NCI-H524 treated with DMSO at 0.1 percent for 48 hours (cell line): ENCODE data around the gene RTP1.
A peak's percentile ranks its signal among the peaks of the same experiment; 100 is the strongest.
"Not testable (repeated sequence)": the region's sequence is repeated elsewhere in the genome, so short reads cannot be mapped to it uniquely, and the experiment has no call there.

ENCODE experiments used
- DNase-seq: peaks from one replicate; lab custom pipeline; 2025; lab: John Stamatoyannopoulos, UW

The RTP1 gene

DNA sequence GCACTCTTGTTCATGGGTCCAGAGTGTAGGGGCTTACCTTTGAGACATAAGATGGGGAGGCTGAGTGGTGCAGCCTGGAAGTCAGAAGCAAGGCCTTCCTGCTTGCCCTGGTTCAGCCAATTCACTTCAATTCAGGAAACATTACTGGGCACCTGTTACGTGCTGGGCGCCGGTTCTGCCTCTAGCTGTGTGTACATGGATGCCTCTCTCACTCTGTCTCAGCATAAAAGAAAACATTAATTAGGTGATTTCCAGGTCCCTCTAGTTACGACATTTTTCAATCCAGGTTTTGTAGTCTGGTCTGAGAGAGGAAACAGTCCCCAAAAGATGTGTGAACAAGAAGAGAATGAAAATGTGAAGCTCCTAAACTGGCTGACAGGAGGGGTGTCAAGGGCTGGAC, 1.2 kb downstream of the RTP1 start:
- DNase-seq, result no peak

GRCh38 chr3:187199463-187200050, 2.3 kb downstream of the RTP1 start:
- DNase-seq, result not testable (repeated sequence)

DNA sequence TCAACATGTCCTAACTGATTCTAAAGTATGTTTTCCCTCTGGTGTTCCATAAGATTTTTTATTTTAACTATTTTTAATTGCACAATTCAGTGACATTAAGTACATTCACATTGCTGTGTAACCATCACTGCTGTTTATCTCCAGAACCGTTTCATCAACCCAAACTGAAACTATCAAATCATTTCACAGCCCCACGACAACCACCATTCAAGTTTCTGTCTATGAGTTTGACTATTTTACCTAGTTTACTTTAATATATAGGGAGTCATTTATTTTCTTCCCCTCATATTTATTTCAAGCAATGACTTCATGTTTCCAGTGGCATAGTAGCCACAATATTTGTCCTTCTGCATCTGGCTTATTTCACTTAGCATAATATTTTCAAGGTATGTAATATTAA, 8.4 kb downstream of the RTP1 start:
- DNase-seq, result no peak

DNA sequence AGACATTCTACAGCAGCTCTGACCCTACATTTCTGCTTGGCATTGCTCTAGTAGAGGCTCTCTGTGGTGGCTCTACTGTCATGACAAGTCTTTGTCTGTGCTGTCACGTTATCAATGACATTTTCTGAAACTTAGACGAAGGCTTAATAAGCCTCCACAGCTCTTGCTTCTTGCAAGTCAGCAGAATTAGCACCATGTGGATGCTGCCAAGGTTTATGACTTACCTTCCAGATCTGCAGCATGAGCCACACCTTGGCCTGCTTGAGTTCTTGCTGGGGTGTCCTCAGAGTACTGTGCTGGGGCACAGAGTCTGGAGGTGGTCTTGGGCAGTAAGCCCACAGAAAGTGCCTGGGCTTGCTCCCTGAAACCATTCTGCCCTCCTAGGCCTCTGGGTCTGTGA, 9.8 kb downstream of the RTP1 start:
- DNase-seq, result no peak

DNA sequence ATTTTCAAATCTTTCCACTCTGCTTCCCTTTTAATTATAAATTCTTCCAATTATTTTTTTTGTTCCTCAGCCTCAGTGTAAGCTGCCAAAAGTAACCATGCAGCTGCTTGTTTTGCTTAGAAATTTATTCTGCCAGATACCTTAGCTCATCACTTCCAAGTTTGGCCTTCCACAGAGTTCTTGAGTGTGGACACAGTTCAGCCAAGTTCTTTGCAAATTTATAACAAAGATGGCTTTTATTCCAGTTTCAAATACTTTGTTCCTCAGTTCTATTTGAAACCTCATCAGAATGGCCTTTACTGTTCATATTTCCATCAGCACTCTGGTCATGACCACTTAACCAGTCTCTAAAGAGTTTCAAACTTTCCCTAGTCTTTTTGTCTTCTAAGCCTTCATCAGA, 10.3 kb downstream of the RTP1 start:
- no peak for DNase-seq

GRCh38 chr3:187208159-187208558, 10.9 kb downstream of the RTP1 start:
- DNase-seq, result no peak

DNA sequence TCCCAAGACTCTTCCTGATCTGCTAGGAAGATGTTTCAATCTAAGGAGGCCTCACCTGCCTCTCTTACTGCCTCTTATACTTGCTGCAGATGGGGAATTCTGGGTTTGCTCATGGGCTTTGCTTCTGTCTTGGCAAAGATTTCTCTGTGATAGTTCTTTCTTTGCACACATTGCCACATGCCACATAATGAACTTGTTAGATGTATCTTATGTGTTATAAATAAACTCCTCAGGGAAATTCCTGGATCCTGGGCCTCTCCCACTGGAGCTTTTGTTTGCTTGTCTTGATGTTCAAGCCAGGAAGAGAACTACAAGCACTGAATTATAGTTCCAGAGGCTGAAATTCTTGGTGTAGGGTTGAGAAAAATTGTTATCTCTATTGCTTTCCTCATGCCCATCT, 12.2 kb downstream of the RTP1 start:
- DNase-seq, result no peak

- no peak for DNase-seq
Measured at GRCh38 chr3:187210091-187210490, 12.8 kb downstream of the RTP1 start.

GRCh38 chr3:187210545-187211327, 13.4 kb downstream of the RTP1 start:
- no peak for DNase-seq

DNA sequence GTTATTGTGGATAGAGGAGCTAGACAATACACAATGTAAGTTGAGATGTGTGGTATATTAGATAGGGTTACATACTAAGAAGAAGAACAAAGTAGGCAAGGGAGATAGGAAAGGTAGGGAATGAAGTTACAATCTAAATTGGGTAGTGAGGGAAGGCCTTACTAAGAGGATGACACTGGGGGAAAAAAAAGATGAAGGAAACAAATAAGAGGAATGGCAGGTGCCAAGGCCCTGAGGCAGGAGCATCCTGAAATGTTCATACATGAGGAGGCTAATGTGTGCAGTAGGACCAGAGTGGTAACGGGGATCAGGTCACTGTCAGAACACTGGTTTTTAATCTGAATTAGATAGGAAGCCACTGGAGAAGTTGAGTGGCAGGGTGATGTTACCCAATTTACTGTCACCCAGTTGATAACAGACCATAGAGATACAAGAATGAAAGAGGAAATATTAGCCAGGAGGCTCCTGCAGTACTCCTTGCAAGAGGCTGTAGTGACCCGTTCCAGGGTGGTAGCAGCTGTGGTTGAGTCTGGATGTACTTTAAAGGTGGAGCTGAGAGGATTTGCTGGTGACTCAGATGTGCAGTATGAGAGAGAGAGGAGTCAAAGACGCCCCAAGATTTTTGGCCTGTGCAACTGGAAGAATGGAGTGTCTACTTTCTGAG, 14.4 kb downstream of the RTP1 start:
- peak; percentile 14 for DNase-seq

GRCh38 chr3:187212196-187212545, 14.9 kb downstream of the RTP1 start:
- DNase-seq, result peak; percentile 34

GRCh38 chr3:187212705-187213104, 15.4 kb downstream of the RTP1 start:
- DNase-seq, result no peak

- no peak for DNase-seq
Measured at GRCh38 chr3:187213616-187214015, 16.3 kb downstream of the RTP1 start.

- no peak for DNase-seq
Measured at GRCh38 chr3:187215460-187215859, 18.2 kb downstream of the RTP1 start.

DNA sequence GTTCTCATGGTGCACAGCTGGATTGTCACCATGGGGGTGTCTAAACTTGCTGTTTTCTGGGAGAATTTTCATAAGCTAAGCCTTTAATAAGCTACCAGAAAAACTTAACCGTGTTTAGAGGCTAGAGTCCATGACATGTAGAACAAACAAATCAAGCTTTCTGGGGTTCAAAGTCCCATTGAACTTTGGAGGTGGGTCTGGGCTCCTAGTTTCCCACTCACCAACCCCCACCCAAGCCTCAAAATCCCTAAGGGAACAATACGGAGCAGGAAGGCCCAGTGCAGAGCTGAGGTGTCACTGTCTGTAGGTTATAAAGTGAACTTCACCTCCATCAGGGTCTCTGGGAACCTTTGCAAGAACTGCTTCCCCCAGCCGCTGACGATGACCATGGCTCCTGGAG, 25.5 kb downstream of the RTP1 start:
- no peak for DNase-seq

- no peak for DNase-seq
Measured at GRCh38 chr3:187223799-187224198, 26.5 kb downstream of the RTP1 start.

GRCh38 chr3:187227658-187228258, 30.5 kb downstream of the RTP1 start:
- no peak for DNase-seq

GRCh38 chr3:187228740-187229139, 31.5 kb downstream of the RTP1 start:
- DNase-seq, result no peak

DNA sequence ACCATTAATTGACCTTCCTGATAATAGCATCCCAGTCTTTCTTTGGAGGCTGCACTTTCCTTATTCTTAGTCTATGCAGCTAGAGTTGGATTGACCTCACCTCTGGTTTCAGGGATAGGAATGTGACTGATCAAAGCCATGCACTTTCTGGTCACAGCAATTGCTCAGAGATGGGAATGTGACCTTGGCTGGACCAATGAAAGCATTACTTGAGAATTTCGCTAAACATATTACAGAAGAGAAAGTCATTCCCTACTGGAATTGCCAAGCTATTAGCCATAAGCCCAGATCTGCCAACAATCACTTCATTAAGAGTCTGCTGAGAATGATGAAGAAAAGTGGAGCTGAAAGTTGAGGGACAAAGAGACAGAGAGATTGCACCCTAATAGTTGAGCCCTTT, 32.7 kb downstream of the RTP1 start:
- no peak for DNase-seq

DNA sequence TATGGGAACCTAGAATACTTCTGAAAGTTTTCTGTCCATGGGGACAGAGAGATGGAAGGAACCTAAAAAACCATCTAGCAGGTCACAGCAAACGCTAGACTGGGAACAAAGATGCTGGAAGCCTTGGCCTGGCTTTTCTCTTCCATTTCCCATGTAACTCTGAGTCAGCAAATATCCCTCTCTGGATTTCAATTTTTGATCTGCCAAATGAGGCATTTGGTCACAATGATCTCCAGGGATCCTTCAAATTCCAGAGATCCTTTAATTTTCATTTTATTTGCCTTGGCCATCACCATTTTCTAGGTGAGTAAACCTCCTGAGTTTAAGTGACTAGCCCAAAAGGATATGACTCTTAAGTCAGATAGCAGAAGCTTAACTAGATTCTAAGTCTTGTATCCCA, 39.7 kb downstream of the RTP1 start:
- no peak for DNase-seq

- DNase-seq, result no peak
Measured at GRCh38 chr3:187237741-187238140, 40.5 kb downstream of the RTP1 start.

GRCh38 chr3:187238239-187238638, 41.0 kb downstream of the RTP1 start:
- DNase-seq, result no peak

DNA sequence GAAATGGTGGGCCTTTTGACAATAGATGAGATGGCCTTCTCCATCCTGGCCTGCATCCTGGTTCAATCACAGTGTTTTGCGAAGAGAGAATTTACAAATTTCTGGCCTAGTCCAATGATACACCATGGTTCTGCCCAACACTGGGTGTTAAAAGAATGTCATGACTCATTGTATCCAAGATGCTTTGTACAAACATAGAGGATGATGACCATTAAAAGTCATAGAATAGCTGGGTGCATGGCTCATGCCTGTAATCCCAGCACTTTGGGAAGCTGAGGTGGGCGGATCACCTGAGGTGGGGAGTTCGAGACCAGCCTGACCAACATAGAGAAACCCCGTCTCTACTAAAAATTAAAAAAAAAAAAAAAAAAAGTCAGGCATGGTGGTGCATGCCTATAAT, 41.5 kb downstream of the RTP1 start:
- not testable (repeated sequence) for DNase-seq
